PFSK-1 (cell line): ENCODE measurements around the gene DRICH1.

Experiments
- FOXP2 ChIP-seq: optimal IDR thresholded peaks from 2 replicates; pipeline ENCODE3; 2011; ENCODE audit warnings: borderline replicate concordance, control low read depth, inconsistent platforms; ENCODE audit not compliant: insufficient read depth; ENCODE audit errors: extremely low read length, extremely low read depth
- POLR2AphosphoS5 ChIP-seq: IDR thresholded peaks from 2 replicates; pipeline ENCODE4 v1.6.1; 2012; ENCODE audit warnings: low read depth, mild to moderate bottlenecking, control low read depth, low read length, moderate library complexity
- REST ChIP-seq, 2 experiments: IDR thresholded peaks; 2 replicates each; pipeline versions ENCODE4 v1.6.1 to v1.8.0; 2011 to 2012; ENCODE audit warnings: low read depth in 2 of 2, low read length in 2 of 2, control low read depth in 1 of 2, inconsistent platforms in 1 of 2, mild to moderate bottlenecking in 1 of 2, moderate library complexity in 1 of 2; ENCODE audit not compliant: insufficient read depth in 1 of 2
- SIN3A ChIP-seq: IDR thresholded peaks from 2 replicates; pipeline ENCODE4 v1.6.1; 2012; ENCODE audit warnings: mild to moderate bottlenecking, low read length, moderate library complexity, borderline replicate concordance; ENCODE audit not compliant: insufficient read depth
- TAF1 ChIP-seq: IDR thresholded peaks from 2 replicates; pipeline ENCODE4 v1.6.1; 2012; ENCODE audit warnings: low read length, control low read depth, borderline replicate concordance; ENCODE audit not compliant: insufficient read depth

GRCh38 chr22:23576681-23577080, 55.4 kb downstream of the DRICH1 start:
- TF ChIP-seq POLR2AphosphoS5: no peak
- no peak for TF ChIP-seq TAF1
- no peak for TF ChIP-seq REST (IDR thresholded peaks at IDR 0.05; ENCODE audit: insufficient read depth in 1 of 2, low read depth in 2 of 2, low read length in 2 of 2)
- no peak for TF ChIP-seq SIN3A
- no peak for TF ChIP-seq FOXP2
